ENCODE data around the gene CAMK1D.

DNA sequence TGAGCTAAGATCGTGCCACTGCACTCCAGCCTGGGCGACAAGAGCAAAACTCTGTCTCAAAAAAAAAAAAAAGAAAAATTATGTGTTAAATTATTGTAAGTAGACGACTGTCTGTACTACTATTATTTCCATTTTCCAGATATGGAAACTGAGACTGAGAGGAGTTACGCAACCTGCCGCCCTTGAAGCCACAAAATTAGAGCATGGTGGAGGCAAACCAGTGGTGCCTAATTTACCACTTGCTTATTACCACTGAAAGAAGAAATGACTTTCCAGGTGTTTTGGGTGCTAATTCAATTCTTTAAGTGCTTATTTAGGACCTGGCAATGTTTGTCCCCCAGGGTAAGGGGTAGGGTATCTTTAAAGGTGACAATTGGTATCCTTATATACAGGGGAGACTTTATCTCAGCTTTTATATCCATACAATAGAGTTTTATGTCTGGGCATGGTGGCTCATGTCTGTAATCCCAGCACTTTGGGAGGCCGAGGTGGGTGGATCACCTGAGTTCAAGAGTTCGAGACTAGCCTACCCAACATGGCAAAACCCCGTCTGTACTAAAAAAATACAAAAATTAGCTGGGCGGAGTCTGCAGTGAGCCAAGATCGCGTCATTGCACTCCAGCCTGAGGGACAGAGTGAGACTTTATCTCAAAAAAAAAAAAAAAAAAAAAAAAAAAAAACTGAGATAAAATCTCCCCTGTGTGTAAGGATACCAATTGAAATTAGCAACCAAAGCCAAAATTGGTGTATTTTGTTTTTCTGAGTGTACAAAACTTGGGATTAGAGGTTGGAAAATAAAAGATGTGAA lies 16.6 kb upstream of the CAMK1D start:
- TF ChIP-seq, protein P1, sequence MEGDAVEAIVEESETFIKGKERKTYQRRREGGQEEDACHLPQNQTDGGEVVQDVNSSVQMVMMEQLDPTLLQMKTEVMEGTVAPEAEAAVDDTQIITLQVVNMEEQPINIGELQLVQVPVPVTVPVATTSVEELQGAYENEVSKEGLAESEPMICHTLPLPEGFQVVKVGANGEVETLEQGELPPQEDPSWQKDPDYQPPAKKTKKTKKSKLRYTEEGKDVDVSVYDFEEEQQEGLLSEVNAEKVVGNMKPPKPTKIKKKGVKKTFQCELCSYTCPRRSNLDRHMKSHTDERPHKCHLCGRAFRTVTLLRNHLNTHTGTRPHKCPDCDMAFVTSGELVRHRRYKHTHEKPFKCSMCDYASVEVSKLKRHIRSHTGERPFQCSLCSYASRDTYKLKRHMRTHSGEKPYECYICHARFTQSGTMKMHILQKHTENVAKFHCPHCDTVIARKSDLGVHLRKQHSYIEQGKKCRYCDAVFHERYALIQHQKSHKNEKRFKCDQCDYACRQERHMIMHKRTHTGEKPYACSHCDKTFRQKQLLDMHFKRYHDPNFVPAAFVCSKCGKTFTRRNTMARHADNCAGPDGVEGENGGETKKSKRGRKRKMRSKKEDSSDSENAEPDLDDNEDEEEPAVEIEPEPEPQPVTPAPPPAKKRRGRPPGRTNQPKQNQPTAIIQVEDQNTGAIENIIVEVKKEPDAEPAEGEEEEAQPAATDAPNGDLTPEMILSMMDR (IDR thresholded peaks at IDR 0.05) = no peak
- TF ChIP-seq POLR2AphosphoS5 (IDR thresholded peaks at IDR 0.05) = no peak
